Inferior parietal cortex (tissue), 1 donor: ENCODE results near the gene CEACAM7.

ENCODE experiments used
- DNase-seq: peaks from one replicate; pipeline ENCODE4 v3.0.0-alpha.2; 2016; ENCODE audit errors: extremely low spot score

Gene CEACAM7

DNA sequence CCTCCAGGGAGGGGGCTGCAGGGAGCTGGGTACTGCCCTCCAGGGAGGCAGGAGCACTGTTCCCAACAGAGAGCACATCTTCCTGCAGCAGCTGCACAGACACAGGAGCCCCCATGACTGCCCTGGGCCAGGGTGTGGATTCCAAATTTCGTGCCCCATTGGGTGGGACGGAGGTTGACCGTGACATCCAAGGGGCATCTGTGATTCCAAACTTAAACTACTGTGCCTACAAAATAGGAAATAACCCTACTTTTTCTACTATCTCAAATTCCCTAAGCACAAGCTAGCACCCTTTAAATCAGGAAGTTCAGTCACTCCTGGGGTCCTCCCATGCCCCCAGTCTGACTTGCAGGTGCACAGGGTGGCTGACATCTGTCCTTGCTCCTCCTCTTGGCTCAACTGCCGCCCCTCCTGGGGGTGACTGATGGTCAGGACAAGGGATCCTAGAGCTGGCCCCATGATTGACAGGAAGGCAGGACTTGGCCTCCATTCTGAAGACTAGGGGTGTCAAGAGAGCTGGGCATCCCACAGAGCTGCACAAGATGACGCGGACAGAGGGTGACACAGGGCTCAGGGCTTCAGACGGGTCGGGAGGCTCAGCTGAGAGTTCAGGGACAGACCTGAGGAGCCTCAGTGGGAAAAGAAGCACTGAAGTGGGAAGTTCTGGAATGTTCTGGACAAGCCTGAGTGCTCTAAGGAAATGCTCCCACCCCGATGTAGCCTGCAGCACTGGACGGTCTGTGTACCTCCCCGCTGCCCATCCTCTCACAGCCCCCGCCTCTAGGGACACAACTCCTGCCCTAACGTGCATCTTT lies 12.5 kb upstream of the CEACAM7 start:
- no peak for DNase-seq

DNA sequence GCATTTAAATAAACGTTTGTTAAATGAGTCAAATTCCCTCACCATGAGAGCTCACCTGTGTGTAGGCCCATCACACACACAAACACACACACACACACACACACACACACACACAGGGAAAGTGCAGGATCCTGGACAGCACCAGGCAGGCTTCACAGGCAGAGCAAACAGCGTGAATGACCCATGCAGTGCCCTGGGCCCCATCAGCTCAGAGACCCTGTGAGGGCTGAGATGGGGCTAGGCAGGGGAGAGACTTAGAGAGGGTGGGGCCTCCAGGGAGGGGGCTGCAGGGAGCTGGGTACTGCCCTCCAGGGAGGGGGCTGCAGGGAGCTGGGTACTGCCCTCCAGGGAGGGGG lies 11.9 kb upstream of the CEACAM7 start:
- no peak for DNase-seq

DNA sequence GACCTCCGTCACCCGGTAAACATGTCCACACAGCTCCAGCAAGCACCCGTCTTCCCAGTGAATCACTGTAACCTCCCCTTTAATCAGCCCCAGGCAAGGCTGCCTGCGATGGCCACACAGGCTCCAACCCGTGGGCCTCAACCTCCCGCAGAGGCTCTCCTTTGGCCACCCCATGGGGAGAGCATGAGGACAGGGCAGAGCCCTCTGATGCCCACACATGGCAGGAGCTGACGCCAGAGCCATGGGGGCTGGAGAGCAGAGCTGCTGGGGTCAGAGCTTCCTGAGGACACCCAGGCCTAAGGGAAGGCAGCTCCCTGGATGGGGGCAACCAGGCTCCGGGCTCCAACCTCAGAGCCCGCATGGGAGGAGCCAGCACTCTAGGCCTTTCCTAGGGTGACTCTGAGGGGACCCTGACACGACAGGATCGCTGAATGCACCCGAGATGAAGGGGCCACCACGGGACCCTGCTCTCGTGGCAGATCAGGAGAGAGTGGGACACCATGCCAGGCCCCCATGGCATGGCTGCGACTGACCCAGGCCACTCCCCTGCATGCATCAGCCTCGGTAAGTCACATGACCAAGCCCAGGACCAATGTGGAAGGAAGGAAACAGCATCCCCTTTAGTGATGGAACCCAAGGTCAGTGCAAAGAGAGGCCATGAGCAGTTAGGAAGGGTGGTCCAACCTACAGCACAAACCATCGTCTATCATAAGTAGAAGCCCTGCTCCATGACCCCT lies 11.3 kb upstream of the CEACAM7 start:
- DNase-seq, result no peak

DNA sequence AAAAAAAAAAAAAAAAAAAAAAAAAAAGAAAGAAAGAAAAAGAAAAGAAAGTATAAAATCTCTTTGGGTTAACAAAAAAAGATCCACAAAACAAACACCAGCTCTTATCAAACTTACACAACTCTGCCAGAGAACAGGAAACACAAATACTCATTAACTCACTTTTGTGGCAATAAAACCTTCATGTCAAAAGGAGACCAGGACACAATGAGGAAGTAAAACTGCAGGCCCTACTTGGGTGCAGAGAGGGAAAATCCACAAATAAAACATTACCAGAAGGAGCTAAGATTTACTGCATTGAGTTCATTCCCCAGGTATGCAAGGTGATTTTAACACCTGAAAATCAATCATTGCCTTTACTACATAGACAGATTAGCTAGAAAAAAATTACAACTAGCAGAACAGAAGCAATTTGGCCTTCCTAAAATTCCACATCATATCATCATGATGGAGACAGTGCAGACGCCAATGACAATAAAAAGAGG lies 10.7 kb upstream of the CEACAM7 start:
- DNase-seq, result no peak

DNA sequence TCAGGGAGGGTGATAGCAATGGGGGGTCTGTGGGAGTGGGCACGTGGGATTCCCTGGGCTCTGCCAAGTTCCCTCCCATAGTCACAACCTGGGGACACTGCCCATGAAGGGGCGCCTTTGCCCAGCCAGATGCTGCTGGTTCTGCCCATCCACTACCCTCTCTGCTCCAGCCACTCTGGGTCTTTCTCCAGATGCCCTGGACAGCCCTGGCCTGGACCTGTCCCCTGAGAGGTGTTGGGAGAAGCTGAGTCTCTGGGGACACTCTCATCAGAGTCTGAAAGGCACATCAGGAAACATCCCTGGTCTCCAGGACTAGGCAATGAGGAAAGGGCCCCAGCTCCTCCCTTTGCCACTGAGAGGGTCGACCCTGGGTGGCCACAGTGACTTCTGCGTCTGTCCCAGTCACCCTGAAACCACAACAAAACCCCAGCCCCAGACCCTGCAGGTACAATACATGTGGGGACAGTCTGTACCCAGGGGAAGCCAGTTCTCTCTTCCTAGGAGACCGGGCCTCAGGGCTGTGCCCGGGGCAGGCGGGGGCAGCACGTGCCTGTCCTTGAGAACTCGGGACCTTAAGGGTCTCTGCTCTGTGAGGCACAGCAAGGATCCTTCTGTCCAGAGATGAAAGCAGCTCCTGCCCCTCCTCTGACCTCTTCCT lies 9.3 kb upstream of the CEACAM7 start:
- DNase-seq, result no peak

DNA sequence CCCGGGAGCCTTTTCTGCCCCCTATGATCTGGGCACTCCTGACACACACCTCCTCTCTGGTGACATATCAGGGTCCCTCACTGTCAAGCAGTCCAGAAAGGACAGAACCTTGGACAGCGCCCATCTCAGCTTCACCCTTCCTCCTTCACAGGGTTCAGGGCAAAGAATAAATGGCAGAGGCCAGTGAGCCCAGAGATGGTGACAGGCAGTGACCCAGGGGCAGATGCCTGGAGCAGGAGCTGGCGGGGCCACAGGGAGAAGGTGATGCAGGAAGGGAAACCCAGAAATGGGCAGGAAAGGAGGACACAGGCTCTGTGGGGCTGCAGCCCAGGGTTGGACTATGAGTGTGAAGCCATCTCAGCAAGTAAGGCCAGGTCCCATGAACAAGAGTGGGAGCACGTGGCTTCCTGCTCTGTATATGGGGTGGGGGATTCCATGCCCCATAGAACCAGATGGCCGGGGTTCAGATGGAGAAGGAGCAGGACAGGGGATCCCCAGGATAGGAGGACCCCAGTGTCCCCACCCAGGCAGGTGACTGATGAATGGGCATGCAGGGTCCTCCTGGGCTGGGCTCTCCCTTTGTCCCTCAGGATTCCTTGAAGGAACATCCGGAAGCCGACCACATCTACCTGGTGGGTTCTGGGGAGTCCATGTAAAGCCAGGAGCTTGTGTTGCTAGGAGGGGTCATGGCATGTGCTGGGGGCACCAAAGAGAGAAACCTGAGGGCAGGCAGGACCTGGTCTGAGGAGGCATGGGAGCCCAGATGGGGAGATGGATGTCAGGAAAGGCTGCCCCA lies 8.5 kb upstream of the CEACAM7 start:
- no peak for DNase-seq

DNA sequence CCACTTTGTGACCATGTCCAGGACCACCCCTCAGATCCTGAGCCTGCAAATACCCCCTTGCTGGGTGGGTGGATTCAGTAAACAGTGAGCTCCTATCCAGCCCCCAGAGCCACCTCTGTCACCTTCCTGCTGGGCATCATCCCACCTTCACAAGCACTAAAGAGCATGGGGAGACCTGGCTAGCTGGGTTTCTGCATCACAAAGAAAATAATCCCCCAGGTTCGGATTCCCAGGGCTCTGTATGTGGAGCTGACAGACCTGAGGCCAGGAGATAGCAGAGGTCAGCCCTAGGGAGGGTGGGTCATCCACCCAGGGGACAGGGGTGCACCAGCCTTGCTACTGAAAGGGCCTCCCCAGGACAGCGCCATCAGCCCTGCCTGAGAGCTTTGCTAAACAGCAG lies 7.7 kb upstream of the CEACAM7 start:
- DNase-seq, result no peak

DNA sequence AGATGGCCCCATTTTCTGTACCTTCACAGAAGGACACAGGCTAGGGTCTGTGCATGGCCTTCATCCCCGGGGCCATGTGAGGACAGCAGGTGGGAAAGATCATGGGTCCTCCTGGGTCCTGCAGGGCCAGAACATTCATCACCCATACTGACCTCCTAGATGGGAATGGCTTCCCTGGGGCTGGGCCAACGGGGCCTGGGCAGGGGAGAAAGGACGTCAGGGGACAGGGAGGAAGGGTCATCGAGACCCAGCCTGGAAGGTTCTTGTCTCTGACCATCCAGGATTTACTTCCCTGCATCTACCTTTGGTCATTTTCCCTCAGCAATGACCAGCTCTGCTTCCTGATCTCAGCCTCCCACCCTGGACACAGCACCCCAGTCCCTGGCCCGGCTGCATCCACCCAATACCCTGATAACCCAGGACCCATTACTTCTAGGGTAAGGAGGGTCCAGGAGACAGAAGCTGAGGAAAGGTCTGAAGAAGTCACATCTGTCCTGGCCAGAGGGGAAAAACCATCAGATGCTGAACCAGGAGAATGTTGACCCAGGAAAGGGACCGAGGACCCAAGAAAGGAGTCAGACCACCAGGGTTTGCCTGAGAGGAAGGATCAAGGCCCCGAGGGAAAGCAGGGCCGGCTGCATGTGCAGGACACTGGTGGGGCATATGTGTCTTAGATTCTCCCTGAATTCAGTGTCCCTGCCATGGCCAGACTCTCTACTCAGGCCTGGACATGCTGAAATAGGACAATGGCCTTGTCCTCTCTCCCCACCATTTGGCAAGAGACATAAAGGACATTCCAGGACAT lies 7.0 kb upstream of the CEACAM7 start:
- DNase-seq, result no peak

DNA sequence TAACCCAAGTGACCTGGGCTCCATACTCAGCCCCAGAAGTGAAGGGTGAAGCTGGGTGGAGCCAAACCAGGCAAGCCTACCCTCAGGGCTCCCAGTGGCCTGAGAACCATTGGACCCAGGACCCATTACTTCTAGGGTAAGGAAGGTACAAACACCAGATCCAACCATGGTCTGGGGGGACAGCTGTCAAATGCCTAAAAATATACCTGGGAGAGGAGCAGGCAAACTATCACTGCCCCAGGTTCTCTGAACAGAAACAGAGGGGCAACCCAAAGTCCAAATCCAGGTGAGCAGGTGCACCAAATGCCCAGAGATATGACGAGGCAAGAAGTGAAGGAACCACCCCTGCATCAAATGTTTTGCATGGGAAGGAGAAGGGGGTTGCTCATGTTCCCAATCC lies 6.1 kb upstream of the CEACAM7 start:
- no peak for DNase-seq

DNA sequence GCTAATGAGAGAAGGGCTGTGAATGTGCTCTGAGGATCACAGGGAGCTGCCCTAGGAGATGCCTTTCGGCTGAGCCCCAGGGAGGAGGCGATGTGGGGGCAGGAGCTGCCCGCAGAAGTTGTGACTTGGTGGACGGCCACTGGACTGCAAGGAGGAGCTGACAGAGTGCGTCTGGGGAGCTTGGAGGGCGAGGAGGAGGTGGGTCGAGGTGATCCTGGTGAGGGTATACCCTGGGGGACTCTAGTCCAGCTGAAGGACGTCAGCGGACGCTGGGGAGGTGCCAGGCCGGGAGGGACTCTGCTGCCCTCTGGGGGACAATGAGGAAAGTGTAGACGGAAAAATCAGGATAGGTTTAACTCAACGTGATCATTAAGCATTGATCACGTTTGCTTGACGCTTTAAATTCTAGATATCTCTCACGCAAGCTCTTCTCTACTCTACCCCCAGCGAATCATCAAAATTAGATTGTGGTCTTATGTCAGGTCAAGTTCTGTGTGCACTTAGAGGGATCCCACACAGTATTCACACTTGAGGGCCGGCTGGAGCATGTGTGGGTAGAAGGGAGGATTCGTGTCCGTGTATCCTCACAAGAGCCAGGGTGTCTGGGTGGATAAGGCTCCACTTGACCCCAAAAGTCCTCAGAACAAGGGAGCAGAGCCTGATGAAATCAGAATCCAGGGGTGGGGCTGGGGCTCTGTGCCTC lies 3.3 kb upstream of the CEACAM7 start:
- DNase-seq, result no peak

DNA sequence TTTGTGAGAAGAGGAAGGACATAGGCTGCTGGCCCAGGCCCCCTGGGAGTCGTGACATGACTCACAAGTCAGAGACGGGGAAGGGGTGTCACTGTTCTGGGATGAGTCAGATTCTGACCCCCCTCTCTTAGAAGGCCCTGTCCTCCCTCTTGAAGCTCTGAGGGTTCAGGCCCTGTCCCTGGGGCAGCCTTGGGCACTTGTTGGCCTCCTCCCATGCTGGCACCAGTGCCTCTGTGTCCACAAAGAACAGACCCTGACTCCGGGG lies 2.7 kb upstream of the CEACAM7 start:
- DNase-seq, result no peak

DNA sequence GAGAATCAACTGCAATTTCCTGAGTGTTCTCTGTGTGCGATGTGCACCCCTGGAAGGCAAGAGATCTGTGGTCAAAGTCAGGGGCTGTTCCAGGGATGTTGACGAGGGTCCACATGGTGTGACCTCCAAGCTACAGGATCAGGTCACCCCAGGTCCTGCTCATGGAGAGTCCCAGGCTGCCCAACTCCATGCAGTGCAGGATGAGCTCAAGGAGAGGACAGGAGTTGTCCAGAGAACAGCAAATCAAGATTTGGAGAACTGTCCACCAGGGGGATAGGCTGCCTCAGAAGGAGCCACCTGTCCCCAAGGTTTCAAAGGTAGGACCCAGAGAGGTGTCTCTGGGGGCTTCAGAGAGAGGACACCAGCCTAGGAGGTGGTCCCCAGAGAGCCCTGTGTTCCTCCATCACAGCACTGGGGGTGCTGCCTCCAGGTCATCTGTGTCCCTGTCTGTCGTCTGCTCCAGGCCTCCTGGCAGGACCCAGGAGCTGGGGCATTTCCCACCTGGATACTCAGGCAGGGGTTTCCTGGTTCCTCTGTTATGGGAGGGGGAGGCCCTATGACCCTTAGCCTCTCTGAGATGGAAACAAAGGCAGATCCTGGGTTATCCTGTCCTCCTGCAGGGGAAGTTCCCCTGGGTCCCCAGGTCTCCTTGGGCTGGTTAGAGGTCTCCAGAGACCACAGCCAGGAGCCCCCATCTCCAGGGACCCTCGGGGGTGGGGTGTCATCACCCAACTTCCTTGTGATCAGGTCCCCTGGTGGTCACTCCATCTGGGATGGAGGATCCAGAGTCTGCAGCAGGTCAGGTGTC lies 2.1 kb upstream of the CEACAM7 start:
- no peak for DNase-seq

DNA sequence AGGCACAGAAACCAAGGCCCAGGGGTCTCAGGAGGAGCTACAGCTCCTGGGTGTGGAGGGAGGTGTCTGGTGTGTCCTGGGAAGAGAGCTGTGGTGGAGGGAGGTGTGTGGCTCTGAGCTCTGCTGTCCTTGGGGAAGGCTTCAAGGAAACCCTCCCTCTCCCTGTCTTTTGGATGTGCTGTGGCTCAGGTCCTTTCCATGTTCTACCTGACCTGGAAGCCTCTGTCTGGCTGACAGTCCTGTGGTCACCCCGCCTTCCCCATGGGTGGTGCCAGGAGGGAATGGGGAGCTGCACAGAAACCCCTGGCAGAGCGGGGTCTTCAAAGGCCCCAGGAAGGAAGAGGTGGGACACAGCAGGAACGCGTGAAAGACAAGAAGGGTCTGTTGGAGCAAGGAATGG lies 617 bp upstream of the CEACAM7 start:
- no peak for DNase-seq

DNA sequence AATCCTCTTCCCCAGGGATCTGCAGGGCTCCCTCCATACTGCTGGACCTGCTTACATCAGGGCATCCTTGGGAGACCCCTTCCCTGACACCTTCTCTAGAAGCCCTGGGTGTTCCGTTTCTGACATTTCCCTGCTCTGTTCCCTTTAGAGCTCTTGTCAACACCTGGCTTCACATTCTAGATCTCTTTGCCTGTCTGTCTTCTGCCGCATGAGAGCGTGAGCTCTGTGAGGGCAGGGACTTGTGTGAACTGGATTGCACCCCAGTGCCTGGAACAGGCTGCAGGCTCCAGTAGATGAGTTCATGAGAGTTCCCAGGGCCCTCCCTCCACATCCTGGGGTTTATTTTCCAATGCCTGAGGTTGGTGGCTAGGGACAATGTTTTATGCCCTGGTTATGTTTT lies 651 bp downstream of the CEACAM7 start:
- no peak for DNase-seq

DNA sequence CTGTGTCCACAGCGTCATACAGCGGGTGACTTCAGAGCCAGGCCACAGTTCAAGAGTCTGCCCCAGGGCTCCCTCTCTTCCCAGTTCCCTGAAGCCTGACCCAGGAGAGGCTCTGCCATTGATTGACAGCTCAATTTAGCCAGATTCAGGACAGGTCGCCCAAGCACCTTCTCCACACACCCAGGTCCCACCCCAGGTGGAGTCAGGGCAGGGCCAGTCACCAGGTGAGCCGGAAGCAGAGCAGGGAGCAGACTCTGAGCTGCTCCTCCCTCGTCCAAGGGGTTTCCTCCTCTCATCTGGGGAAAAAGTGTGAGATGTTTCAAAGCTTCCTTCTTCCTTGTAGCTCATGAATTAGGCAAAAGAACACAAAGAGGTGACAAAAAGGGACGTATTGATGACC lies 5.6 kb downstream of the CEACAM7 start:
- DNase-seq, result no peak

DNA sequence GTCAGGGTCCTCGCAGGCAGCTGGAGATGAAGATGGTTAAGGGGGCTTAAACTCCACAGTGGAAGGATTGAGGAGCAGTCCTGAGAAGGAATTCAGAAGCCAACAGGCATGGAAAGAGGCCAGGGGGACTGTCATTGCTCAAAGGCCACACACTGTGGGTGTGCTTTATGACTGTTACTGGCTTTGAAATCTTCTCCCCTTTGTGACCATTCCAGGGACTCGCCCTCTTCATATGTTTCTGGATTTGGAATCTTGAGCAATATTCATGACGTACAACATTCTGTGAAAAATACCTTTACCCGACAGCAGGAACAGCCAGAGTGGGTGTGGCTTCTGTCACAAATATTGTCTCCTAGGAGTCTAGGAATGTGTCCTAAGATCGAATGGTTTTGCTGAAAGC lies 16.6 kb downstream of the CEACAM7 start:
- DNase-seq, result no peak

DNA sequence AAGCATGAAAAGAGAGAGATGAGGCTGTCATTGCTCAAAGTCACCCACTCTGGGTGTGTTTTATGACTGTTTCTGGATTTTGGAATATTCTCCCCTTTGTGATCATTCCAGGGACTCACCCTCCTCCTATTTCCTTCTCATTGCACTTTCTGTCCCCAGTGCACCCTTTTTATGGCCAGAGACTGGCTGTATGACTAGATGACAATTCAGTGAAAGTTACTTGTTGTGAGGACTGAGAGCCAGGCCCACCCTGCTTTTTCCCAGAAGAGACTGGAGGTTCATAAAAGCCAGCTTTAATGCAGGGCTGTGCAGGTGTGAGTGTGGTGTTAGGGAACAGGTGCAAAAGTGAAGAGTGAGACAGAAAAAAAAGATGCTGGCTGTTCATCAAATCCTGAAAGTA lies 17.3 kb downstream of the CEACAM7 start:
- no peak for DNase-seq

DNA sequence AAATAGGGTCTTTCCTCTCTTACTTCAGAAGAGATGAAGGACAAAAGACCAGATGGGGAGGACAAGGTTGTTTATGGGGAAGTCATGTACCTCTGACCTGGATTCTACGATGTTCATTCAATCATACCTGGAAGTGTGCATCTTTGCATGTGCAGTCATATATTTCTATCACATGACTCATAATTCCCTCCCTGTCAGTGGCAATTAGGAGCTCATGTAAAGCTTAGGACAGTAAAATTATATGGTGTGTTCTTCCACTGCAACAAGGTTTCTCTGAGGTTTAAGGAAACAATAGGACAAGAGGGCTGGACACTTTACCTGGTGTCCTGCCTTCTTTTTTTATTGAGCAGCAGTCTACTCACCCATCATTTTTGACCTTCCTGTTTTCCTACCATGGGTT lies 19.8 kb downstream of the CEACAM7 start:
- no peak for DNase-seq

DNA sequence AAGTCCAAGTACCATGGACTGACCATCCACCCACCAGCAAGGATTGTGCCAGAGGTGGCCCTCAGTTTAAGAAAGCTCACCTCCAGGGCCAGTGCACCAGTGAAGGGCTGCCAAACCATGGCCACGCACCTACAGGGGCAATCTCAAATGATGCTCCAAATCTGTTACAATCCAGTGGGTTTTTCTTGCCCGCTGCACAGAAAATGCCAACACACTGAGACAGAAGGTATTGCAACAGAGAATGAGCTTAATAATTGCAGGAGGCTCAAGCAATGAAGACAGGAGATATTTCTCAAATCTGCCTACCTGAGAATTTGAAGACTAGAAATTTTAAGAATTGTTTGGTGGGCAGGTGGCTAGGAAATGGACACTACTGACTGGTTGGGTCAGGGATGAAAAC lies 22.0 kb downstream of the CEACAM7 start:
- no peak for DNase-seq

DNA sequence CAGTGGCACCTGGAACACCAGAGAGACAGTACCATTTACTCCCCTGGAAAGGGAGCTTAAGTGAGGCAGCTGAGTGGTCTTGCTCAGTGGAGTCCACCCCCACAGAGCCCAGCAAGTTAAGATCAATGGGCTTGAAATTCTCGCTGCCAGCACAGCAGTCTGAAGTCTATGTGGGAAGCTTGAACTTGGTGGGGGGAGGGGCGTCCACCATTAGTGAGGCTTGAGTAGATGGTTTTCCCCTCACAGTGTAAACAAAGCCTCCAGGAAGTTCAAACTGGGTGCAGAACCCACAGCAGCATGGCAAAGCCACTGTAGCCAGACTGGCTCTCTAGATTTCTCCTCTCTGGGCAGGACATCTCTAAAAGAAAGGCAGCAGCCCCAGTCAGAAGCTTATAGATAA lies 30.9 kb downstream of the CEACAM7 start:
- no peak for DNase-seq
